ENCODE data around the gene IL32. TPM values are rescaled to one million over a fixed set of nuclear protein-coding genes. Genes with fewer than 3 reads are reported as not detected.
A peak's percentile ranks its signal among the peaks of the same experiment; 100 is the strongest.

The IL32 gene
- total and polyA plus RNA-seq, 2 of the 4 experiments (the other 2 are of a cell fraction): 25.6 to 95.7 TPM

DNA sequence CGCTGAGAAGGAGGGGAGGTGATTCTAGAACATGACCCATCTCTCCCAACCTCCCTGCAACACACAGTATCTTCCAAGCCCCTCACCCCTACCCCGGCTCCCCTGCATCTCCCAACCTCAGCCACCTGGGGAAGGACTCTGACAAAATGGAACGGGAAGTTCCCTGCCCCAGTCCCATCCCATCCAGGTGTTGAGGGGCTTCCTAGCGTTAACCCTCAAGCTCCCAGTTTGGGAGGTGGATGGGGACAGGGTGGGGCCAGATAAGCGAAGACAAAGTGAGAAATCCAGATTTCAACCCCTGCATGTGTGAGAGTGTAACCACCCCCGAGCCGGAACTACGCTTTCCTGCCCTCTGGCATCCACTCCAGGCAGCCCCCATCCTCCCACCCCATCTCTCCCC lies 31.8 kb downstream of the IL32 start:
- Histone ChIP-seq H2BK15ac (ENCODE audit: low read depth, low read length) (no peak overlapping the region), H4K8ac (ENCODE audit: low read depth in 2 of 2, low read length in 2 of 2) (no peak overlapping the region), H3K4me1 (ENCODE audit: control insufficient read depth, insufficient read depth, low read length) (peaks cover 3% of the 10 kb centered on the region), H3K4me2 (ENCODE audit: low read depth, low read length) (no peak overlapping the region), H3K14ac (replicated peaks; ENCODE audit: low read depth, low read length) (no peak overlapping the region), H3K9me3 (ENCODE audit: control insufficient read depth, insufficient read depth, low read length) (no peaks in the 10 kb centered on the region), H2BK120ac (ENCODE audit: low read depth, low read length) (no peak overlapping the region), H3K4me3 (ENCODE audit: insufficient read depth, low read depth, low read length) (no peak overlapping the region), H4K5ac (ENCODE audit: low read depth, low read length) (no peak overlapping the region), H2AK5ac (ENCODE audit: low read depth, low read length) (no peak overlapping the region), H2BK5ac (ENCODE audit: low read depth, low read length, poor library complexity, severe bottlenecking) (no peak overlapping the region), H4K91ac (ENCODE audit: insufficient read depth, low read depth, low read length) (no peak overlapping the region), H3K18ac (ENCODE audit: low read depth, low read length) (no peak overlapping the region), H4K20me1 (ENCODE audit: insufficient read depth, low read length) (no peaks in the 10 kb centered on the region), H3K4ac (ENCODE audit: low read depth, low read length) (no peak overlapping the region), H3K23ac (ENCODE audit: low read depth, low read length) (no peak overlapping the region), H3K27ac (ENCODE audit: insufficient read depth, low read length) (no peak overlapping the region), H3K9ac (ENCODE audit: low read depth, low read length) (no peak overlapping the region), H2BK20ac (ENCODE audit: low read depth, low read length) (no peak overlapping the region), H2AFZ (replicated peaks; ENCODE audit: low read length, poor library complexity) (peak overlapping the region; percentile 48), H3K36me3 (ENCODE audit: control insufficient read depth, insufficient read depth, low read length) (no peaks in the 10 kb centered on the region), H3K79me1 (ENCODE audit: low read depth in 1 of 2, low read length in 2 of 2) (no peaks in the 10 kb centered on the region), H2AK9ac (replicated peaks; ENCODE audit: low read depth, low read length, poor library complexity) (no peak overlapping the region), H3K56ac (ENCODE audit: extremely low read depth, insufficient read depth, low read length) (no peak overlapping the region), H3K27me3 (ENCODE audit: control insufficient read depth, insufficient read depth, low read length) (peaks cover 35% of the 10 kb centered on the region), H3K9me1 (ENCODE audit: insufficient read depth, low read length) (peaks cover 17% of the 10 kb centered on the region)
- ChIA-PET CTCF (no interaction called here), POLR2A (ENCODE audit: unreplicated experiment) (no interaction called here)
- TF ChIP-seq POLR2A (IDR thresholded peaks at IDR 0.05; ENCODE audit: low read depth, low read length) (no peak), FOS (IDR thresholded peaks at IDR 0.05; ENCODE audit: low read depth, low read length) (no peak), SMC3 (IDR thresholded peaks at IDR 0.05; ENCODE audit: low read depth, low read length) (no peak), RAD21 (IDR thresholded peaks at IDR 0.05; ENCODE audit: low read length) (no peak), BHLHE40 (IDR thresholded peaks at IDR 0.05; ENCODE audit: low read depth, low read length) (no peak), MAZ (IDR thresholded peaks at IDR 0.05; ENCODE audit: borderline replicate concordance, low read depth, low read length) (no peak), CEBPB (IDR thresholded peaks at IDR 0.05; ENCODE audit: low read depth, low read length) (no peak), RFX5 (IDR thresholded peaks at IDR 0.05; ENCODE audit: low read depth, low read length) (no peak)
- TF ChIP-seq, protein P1, sequence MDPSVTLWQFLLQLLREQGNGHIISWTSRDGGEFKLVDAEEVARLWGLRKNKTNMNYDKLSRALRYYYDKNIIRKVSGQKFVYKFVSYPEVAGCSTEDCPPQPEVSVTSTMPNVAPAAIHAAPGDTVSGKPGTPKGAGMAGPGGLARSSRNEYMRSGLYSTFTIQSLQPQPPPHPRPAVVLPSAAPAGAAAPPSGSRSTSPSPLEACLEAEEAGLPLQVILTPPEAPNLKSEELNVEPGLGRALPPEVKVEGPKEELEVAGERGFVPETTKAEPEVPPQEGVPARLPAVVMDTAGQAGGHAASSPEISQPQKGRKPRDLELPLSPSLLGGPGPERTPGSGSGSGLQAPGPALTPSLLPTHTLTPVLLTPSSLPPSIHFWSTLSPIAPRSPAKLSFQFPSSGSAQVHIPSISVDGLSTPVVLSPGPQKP (IDR thresholded peaks at IDR 0.05; ENCODE audit: borderline replicate concordance, low read depth, low read length): no peak
- ATAC-seq (ENCODE audit: low read depth): no peak
- 20% methylated on average over 4 of the region's 8 CpGs; no CpG with 5 or more reads in 1 of the 2 experiments for WGBS, 2 experiments (ENCODE audit: extremely low coverage in 2 of 2, insufficient read length in 1 of 2)
- intact Hi-C loops (cut with micrococcal nuclease): no loop called here
- no peak for DNase-seq
- BruUV-seq (replicated peaks): no TSS peak
- in situ Hi-C loops (cut with MboI; ENCODE audit: low sequenced_read_pairs): no loop called here
- dilution Hi-C loops (cut with HindIII; ENCODE audit: low sequenced_read_pairs, unreplicated experiment): no loop called here

Measured in IMR-90 (cell line).